GM21737 (cell line): Measurements from ENCODE around the gene GRIP1.

Experiments used
- ATAC-seq: cut with Tn5 transposase; IDR thresholded peaks from one replicate; pipeline ENCODE4 v1.9.1; 2021; ENCODE audit warnings: mild to moderate bottlenecking, moderate library complexity; ENCODE audit not compliant: unreplicated experiment

Gene GRIP1

DNA sequence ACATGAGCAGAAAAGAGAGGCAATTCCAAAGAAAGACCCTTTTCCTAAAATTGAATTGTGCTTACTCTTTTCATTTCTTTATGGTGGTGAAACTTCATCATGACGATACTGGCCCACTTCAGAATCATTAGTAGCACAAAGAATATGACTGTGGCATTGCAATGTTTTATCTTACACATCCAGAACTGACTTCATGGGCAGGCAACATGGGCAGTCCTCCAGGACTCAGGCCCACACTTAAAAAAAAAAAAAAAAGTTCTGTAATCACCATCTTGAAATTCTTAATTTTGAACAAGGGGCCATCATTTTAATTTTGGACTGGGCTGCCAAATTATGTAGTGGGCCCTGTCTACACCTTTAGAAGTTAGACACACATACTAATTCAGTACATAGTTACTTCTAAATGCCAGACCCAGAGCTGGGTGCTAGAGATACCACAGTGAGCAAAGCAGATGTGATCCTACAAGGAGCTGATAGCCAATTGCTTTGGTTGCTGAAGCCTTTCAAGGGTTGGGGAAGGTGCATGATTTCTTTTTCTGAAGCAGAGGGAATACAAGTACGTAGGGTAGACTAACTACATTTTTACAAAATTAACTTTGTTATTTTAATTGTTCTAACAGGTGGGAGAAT, 341.4 kb downstream of the GRIP1 start:
- ATAC-seq, result no peak

DNA sequence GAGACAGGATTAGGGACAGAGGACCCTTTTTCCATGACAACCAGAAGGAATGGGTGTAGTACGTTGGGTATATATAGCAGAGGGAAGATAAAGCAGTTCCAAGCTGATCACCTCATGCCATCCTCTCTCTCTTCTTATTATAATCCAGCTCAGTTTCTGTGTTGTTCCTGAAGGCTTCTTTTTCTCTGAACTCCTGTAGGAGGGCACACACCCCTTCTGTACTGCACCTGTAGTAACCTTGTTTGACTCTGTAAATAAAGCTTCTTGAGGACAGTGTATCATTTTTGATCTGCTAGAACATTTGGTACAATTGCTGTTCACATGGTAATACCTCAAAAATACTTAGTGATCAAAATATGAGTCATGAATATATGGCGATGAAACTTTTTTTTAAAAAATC, 343.1 kb downstream of the GRIP1 start:
- ATAC-seq, result no peak

DNA sequence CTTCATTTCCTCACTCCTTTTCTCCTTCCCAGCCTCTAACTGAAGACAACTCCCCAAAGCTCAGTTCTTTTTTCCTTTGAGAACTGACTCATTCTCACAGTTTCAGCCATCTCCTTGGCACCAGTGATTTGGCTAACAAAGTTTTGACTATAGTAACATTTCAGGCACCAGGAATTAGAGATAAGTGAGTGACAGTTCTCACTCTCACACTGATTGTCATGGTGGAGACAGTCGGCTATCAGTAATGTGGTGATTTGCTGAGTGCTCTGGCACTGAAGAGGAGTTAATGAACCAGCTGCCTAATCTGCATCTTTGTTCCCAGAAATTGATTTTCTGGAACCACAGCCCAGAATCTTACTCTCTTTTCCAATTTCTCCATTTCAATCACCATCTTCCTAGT, 347.1 kb downstream of the GRIP1 start:
- no peak for ATAC-seq

DNA sequence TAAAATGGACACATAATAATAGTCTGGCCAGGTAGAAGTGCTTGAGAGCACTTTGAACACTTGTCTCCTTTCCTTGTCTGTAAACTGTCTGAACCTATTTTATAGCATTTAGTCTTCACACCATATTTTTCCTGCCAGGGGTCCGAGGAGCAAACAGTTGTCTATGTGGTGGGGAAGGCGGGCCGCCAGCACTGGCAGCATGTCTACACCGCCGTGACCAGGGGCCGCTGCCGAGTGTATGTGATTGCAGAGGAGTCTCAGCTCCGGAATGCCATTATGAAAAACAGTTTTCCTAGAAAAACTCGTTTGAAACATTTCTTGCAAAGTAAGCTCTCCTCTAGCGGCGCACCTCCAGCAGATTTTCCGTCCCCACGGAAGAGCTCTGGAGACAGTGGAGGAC, 347.9 kb downstream of the GRIP1 start:
- no peak for ATAC-seq

DNA sequence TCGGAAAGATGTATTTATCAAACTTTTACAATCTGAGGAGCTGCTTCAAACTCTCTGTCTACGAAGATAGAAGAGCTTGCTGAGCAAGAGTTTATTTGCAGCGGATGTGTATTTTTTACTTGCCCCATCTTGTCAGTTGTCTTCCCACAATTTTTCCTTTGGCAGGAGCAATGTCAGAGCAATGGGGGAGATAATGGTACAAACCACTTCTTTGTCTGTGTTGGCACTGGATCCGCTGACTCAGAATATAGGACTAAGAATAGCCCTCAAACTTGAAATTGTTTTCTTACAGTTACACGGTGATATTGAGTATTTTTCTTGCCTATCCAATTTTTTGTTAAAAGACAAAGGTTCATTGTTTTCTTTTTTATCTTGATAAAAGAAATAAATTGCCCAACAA, 348.9 kb downstream of the GRIP1 start:
- no peak for ATAC-seq

DNA sequence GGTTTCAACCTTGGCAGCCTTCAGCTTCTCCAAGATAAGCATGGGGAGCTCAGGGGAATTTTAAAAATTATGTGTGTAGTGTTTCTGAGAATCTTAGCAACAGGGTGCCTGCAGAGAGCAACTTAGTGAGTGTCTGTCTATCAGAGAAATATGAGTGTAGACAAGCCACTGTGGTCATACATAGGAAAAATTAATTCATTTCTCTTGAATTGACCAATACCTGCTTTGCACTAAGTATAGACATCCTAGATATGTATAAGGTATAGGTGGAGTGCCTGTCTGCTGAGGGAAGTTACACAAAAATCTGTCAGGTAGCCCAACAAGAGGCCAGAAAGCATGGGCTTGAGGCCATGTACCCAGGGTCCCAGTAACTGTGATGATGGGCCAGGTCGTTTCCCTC, 355.9 kb downstream of the GRIP1 start:
- ATAC-seq, result no peak

DNA sequence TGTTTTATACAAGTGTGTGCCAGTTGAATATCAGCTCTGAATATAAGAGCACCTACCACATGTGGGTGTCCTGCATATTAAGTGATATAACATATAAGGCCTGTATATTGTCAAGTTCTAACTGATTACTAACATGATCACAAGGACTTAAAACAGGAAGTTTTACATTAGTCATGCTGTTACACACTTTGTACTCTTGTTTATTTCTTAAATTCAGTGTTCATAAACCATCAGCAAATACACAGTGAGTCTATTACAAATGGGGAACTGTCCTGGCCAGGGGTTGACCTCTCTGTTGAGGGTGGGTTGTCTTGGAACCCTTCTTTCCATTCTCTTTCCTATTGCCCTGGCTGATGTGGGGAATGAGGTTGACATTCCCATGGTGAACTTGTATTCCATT, 357.4 kb downstream of the GRIP1 start:
- no peak for ATAC-seq

DNA sequence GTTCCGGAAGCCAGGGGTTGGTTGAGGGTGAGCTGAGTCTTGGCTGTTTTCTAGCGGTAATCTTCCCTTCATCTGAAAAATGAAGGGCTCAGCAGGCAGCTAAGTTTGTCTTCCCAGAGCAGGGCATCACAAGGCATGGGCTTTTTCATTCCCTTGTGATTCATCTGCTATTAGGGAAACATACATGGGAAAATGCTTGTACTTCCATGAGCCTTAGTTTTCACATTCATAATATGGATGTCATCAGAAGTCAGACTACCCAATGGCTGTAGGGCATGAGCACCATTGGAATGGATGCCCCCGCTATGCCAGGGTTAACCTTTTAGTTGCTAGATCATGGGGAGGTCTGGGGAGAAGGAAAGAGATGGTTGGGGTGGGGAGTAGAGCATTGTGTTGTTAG, 357.9 kb downstream of the GRIP1 start:
- no peak for ATAC-seq

DNA sequence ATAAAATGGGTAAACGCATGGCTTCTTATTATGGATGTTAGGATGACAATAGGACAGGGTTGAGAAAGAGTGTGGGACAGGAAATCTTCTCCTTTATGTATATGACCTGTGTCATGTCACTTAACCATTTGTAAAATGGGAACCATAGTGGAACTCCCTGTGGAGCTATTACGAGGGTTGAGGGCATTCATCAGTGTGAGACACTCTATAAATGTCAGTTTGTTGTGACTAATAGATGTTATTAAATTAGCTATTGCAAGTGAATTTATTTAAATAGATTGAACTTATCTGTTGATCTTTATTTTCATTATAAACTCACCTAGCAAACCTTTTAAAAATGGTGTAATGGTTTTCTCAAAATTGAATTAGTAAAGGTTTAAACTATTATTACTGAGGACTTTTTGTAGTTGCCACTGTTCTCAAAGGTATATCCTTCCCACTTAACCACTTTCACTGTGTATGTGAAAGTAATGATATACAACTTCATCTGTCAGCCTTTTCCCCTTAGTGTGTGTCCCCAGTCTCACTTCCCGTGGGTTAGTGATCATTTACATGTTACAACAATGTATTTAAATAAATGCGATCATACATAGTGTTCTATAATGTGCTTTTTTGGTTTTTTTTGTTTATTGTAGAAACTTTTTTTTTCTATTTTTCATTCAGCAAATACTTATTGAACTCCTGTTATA, 359.5 kb downstream of the GRIP1 start:
- ATAC-seq, result no peak

DNA sequence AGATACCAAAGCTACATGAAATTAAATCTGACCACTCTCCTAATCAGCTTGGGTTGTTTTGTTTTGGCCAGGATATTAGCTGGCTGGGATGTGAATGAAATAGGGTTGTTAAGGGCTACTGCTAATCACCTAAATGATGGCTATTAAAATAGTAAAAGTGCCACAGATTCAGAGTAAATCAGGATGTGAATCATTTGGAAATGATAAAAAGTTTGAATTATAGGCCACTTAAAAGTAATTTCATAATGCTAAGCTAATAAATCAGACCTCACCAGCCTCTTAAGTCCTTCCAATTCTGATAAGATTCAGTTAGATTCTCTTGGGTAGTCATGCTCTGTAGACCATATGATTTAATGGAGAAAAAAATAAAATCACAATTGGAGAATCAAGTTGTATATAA, 364.6 kb downstream of the GRIP1 start:
- ATAC-seq, result no peak

DNA sequence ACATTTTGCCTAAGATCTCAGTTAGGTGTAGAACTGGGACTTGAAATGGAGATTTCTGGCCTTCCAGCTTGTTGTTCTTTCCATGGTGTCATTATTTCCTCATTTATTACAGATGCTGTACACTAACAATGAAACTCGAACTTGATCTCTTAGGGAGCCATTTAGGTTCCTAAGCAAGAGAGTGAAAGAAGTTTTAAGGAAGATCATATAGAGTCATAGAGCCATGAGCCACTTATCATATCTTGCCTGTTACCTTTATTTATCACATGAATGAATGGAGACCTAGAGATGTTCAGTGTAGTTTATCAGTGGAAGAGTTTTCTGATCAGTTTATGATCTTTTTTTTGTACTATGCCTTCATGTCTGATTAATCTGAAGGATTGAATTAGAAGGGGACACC, 366.7 kb downstream of the GRIP1 start:
- ATAC-seq, result no peak

DNA sequence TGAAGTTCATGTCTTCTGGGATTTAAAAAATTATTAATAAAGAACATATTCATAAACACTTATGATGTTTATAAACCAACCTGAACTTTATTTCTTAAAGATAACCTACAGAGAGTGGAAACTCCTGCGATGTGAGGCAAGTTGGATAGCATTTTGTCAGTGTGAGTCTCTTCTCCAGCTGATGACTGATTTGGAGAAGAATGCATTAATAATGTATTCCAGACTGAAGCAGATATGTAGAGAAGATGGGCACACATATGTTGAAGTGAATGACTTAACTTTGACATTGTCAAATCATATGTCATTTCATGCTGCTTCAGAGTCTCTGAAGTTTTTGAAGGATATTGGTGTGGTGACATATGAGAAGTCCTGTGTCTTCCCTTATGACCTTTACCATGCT, 369.3 kb downstream of the GRIP1 start:
- ATAC-seq, result no peak

DNA sequence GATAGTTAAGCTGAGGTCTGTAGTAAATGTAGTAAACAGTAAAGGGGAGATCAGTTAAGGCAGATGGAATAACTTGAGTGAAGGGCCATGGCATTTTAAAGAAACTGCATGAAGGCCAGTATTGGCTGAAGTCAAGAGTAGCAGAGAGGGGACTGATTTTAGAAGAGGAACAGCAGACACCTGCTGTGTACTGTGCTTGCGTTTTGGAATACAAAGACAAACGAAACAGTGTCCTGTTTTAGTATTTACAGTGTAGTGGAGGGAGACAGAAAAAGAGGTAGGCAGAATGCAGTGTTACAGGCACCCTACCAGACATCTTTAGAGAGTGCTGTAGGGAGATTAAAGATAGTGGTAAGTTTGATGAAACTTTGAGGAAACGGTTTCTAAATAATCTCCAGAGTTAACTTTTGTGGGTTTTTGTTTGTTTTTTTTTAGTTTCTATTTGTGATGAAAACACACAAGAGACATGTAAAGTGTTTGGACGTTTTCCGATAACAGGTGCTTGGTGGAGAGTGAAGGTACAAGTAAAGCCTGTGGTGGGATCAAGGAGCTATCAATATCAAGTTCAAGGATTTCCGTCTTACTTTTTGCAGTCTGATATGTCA, 374.5 kb downstream of the GRIP1 start:
- no peak for ATAC-seq

DNA sequence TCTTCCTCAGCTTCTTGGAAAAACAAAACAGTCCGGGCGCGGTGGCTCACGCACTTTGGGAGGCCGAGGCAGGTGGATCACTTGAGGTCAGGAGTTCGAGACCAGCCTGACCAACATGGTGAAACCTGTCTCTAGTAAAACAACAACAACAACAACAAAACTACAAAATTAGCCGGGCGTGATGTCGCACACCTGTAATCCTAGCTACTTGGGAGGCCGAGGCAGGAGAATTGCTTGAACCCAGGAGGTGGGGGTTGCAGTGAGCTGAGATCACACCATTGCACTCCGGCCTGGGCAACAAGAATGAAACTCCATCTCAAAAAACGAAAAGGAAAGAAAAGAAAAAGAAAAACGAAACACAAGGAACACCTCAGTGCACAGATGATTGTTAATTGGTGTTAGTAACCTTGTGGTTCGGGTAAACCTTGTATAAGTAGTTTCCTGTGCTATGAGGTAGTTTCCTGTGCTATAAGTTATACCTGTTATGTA, 375.5 kb downstream of the GRIP1 start:
- ATAC-seq, result peak; percentile 46

DNA sequence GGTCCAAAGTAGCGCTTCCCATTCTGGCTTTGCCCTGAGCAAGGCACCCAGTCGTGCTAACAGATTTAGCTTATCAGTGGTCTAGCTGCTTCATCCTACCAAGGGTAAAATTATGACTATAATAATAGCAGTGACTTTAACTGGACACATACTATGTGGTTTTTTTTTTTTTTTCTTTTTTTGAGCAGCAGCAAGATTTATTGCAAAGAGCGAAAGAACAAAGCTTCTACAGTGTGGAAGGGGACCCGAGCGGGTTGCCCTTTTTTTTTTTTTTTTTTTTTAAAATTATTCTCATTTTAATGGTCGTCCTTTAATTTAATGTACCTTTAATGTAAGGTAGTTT, 376.1 kb downstream of the GRIP1 start:
- no peak for ATAC-seq

DNA sequence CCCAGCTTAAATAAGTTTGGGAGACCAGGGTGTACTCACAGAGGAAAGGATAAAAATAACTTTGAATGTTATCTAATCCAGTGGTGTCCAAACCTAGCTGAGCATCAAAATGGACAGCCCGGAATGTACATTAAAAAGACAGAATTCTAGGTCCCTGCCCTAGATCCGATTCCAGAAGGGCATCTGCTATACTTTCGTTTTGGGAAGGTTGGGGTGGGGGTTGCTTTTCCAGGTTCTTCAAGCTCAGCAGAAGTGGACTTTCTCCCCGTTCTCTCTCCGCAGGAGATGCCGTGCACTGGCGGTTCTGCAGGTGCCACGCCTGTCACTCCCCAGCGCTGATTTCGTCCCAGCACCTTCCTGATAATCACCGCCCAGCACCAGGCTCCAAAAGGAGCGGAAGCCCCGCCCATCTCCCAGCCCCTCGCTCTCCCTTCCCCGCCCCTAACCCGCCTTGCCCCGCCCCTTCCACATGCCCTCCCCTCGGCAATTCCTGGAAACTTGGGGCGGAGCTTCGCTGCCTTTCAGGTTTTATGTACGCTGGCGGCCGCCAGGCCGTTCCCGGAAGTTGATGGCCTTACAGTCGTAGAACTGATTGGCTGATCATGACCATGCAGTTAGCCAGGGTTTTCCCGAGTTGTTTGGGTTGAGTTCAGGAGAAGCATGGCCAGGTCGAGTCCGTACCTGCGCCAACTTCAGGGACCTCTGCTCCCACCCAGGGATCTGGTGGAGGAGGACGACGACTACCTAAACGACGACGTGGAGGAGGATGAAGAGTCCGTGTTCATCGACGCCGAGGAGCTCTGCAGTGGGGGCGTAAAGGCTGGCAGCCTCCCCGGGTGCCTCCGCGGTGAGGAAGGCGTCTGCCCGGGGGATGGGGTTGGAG, 376.7 kb downstream of the GRIP1 start, which contains the start of gene HELB:
Gene HELB, plus strand, starts transcription at position 550 of the 883 bp plus-strand sequence. Its CDS starts 111 bp downstream, at position 661.
- ATAC-seq, result peak; percentile 89

DNA sequence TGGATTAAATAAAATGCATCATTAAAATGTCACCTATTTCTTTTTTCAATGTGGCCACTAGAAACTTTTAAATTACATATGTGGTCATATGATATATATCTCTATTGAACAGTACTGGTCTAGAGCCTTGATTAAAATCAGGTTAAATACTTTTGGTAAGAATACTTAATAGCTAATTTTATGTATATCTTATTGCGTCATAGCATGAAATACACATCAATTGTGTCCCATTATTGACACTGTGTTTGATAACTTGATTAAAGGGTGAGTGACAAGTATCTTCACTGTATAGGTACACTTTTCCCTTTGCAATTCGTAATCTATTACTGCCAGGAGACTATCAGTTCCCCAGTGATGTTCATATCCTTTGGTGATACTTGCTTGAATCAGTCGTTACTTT, 381.0 kb downstream of the GRIP1 start:
- no peak for ATAC-seq
